ENCODE results near the gene MED23.
"Not testable (repeated sequence)": the region's sequence is repeated elsewhere in the genome, so short reads cannot be mapped to it uniquely, and the experiment has no call there.

The MED23 gene

GRCh38 chr6:131548441-131548840, 79.6 kb downstream of the MED23 start:
- TF ChIP-seq, protein P1, sequence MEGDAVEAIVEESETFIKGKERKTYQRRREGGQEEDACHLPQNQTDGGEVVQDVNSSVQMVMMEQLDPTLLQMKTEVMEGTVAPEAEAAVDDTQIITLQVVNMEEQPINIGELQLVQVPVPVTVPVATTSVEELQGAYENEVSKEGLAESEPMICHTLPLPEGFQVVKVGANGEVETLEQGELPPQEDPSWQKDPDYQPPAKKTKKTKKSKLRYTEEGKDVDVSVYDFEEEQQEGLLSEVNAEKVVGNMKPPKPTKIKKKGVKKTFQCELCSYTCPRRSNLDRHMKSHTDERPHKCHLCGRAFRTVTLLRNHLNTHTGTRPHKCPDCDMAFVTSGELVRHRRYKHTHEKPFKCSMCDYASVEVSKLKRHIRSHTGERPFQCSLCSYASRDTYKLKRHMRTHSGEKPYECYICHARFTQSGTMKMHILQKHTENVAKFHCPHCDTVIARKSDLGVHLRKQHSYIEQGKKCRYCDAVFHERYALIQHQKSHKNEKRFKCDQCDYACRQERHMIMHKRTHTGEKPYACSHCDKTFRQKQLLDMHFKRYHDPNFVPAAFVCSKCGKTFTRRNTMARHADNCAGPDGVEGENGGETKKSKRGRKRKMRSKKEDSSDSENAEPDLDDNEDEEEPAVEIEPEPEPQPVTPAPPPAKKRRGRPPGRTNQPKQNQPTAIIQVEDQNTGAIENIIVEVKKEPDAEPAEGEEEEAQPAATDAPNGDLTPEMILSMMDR (IDR thresholded peaks at IDR 0.05), result no peak
- Histone ChIP-seq H3K27ac (no peak overlapping the region), H3K4me3 (no peak overlapping the region)
- no peak for DNase-seq (ENCODE audit: low spot score)

- DNase-seq (ENCODE audit: low spot score), result no peak
- H3K4me3 ChIP-seq, result no peak overlapping the region
- no peak overlapping the region for H3K27ac ChIP-seq
- TF ChIP-seq, protein P1 (IDR thresholded peaks at IDR 0.05), result no peak
Observed at GRCh38 chr6:131547488-131547887, 80.6 kb downstream of the MED23 start.

DNA sequence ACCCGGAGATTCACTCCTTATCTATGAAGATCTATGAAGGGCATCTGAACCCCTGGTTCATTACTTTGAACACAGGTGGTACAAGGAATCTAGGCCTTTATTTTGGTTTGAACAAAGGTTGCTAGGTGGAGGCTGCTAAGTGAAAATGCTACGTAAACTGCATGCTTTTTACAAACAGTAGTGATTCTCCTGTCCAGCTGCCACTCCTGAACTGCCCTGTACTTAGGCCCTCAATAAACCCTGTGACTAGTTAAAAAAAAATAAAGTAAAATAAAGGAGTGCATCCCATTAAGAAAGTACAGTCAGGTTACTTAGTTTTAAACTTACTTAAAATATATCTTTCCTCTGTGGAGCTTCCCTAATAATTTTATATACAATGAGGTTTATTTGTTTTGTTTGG, 82.7 kb downstream of the MED23 start:
- TF ChIP-seq, protein P1 (IDR thresholded peaks at IDR 0.05), result no peak
- no peak overlapping the region for H3K27ac ChIP-seq
- H3K4me3 ChIP-seq, result no peak overlapping the region
- no peak for DNase-seq (ENCODE audit: low spot score)

GRCh38 chr6:131538615-131539014, 89.4 kb downstream of the MED23 start:
- H3K27ac ChIP-seq; H3K4me3 ChIP-seq; DNase-seq (ENCODE audit: low spot score): not testable (repeated sequence)

- TF ChIP-seq, protein P1 (IDR thresholded peaks at IDR 0.05), result no peak
- no peak overlapping the region for H3K27ac ChIP-seq
- no peak for DNase-seq (ENCODE audit: low spot score)
Observed at GRCh38 chr6:131532580-131533039, 95.4 kb downstream of the MED23 start.

GRCh38 chr6:131531681-131532080, 96.4 kb downstream of the MED23 start:
- not testable (repeated sequence) for DNase-seq (ENCODE audit: low spot score); H3K4me3 ChIP-seq; H3K27ac ChIP-seq

More at GRCh38 chr6:131532580-131533039, 95.4 kb downstream of the MED23 start:
- no peak overlapping the region for H3K4me3 ChIP-seq

DNA sequence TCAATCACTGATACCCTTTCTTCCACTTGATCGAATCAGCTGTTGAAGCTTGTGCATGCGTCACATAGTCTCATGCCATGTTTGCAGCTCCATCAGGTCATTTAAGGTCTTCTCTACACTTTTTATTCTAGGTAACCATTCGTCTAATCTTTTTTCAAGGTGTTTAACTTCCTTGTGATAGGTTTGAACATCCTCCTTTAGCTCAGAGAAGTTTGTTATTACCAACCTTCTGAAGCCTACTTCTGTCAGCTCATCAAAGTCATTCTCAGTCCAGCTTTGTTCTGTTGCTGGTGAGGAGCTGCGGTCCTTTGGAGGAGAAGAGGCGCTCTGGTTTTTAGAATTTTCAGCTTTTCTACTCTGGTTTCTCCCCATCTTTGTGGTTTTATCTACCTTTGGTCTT, 97.1 kb downstream of the MED23 start:
- H3K27ac ChIP-seq, result not testable (repeated sequence)

GRCh38 chr6:131524695-131525336, 103.2 kb downstream of the MED23 start:
- DNase-seq (ENCODE audit: low spot score), result no peak
- TF ChIP-seq, protein P1 (IDR thresholded peaks at IDR 0.05), result no peak
- H3K27ac ChIP-seq, result no peak overlapping the region
- no peak overlapping the region for H3K4me3 ChIP-seq

More for the DNA sequence above, 97.1 kb downstream of the MED23 start:
- DNase-seq (ENCODE audit: low spot score); H3K4me3 ChIP-seq: not testable (repeated sequence)
